ENCODE data around the gene UVRAG. TPM values are rescaled to one million over a fixed set of nuclear protein-coding genes. Genes with fewer than 3 reads are reported as not detected.

The UVRAG gene
- polyA plus RNA-seq, 1 donor (not counting 4 experiments of a cell fraction or from before 2014, with no cell fraction given): 11.9 TPM

DNA sequence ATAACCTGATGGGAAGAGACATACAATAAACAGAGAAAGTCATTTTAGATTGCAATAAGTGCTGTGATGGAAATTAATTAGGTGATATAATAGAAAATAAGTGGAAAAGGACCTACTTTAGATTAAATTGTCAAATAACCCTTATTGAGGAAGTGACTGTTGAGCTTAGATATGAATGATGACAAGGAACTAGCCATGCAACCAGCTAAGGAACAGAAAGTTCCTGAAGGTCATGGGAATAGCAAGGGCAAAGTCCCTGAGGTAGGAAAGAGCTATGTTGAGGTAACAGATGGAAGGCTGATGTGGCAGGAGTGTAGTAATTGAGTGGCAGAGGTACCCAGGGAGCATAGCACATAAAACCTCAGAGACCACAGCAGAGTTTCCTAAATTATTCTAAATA is 256.1 kb downstream of the UVRAG start:
- Histone ChIP-seq H3K27me3 (ENCODE audit: control insufficient read depth, extremely low read depth, insufficient read depth, low read length) (no peaks in the 10 kb centered on the region), H3K9ac (ENCODE audit: control insufficient read depth, extremely low read depth, insufficient read depth, low read length) (no peak overlapping the region), H2AFZ (ENCODE audit: control insufficient read depth, low read length) (no peak overlapping the region), H3K79me2 (ENCODE audit: control insufficient read depth, insufficient read depth, low read length) (no peaks in the 10 kb centered on the region), H4K20me1 (ENCODE audit: control insufficient read depth, extremely low read depth, insufficient read depth, low read length) (no peaks in the 10 kb centered on the region), H3K9me3 (ENCODE audit: control insufficient read depth, low read depth, low read length) (no peaks in the 10 kb centered on the region), H3K36me3 (ENCODE audit: control insufficient read depth in 2 of 2, extremely low read depth in 1 of 2, insufficient read depth in 2 of 2, low read length in 2 of 2) (peaks cover 0 to 9% of the 10 kb centered on the region in 2 experiments), H3K4me3 (ENCODE audit: control insufficient read depth in 2 of 3, extremely low read depth in 1 of 3, insufficient read depth in 2 of 3, low read depth in 1 of 3, low read length in 3 of 3) (no peak overlapping the region), H3K27ac (ENCODE audit: control insufficient read depth, insufficient read depth, low read length) (no peak overlapping the region), H3K4me1 (ENCODE audit: control insufficient read depth, extremely low read depth, insufficient read depth, low read length) (no peaks in the 10 kb centered on the region), H3K4me2 (ENCODE audit: control insufficient read depth, extremely low read depth, insufficient read depth, low read depth, low read length) (no peak overlapping the region), H3K9me1 (ENCODE audit: control insufficient read depth, extremely low read depth, insufficient read depth, low read length) (no peaks in the 10 kb centered on the region)
- FAIRE-seq (no peak), DNase-seq (ENCODE audit: low read depth, low spot score) (no peak)
- dilution Hi-C loops (cut with MboI; ENCODE audit: extremely low pct_ligation_motif_present, low sequenced_read_pairs): no loop called here
- TF ChIP-seq EZH2 (IDR thresholded peaks at IDR 0.05; ENCODE audit: low read length): no peak

DNA sequence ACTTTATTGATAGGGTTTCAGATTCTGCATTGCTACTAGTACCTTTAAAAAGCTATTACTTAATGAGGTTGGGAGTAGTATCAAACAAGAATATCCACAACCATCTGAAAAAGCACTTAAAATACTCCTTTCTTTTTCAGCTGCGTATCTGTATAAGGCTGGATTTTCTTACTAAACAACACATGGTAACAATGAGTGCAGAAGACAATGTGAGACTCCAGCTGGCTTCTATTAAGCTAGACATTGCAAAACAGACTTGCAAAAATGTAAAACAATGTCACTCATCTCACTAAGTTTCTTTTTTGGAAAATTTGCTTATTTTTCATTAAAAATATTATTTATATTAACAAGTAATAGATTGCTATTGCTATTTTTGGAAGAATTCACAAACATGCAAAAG is 258.7 kb downstream of the UVRAG start:
- Histone ChIP-seq H3K36me3 (ENCODE audit: control insufficient read depth in 2 of 2, extremely low read depth in 1 of 2, insufficient read depth in 2 of 2, low read length in 2 of 2) (no peaks in the 10 kb centered on the region), H3K4me1 (ENCODE audit: control insufficient read depth, extremely low read depth, insufficient read depth, low read length) (no peaks in the 10 kb centered on the region), H2AFZ (ENCODE audit: control insufficient read depth, low read length) (no peak overlapping the region), H3K4me2 (ENCODE audit: control insufficient read depth, extremely low read depth, insufficient read depth, low read depth, low read length) (no peak overlapping the region), H3K4me3 (ENCODE audit: control insufficient read depth in 2 of 3, extremely low read depth in 1 of 3, insufficient read depth in 2 of 3, low read depth in 1 of 3, low read length in 3 of 3) (no peak overlapping the region), H3K9ac (ENCODE audit: control insufficient read depth, extremely low read depth, insufficient read depth, low read length) (no peak overlapping the region), H3K79me2 (ENCODE audit: control insufficient read depth, insufficient read depth, low read length) (no peaks in the 10 kb centered on the region), H3K27ac (ENCODE audit: control insufficient read depth, insufficient read depth, low read length) (no peak overlapping the region), H3K9me3 (ENCODE audit: control insufficient read depth, low read depth, low read length) (no peaks in the 10 kb centered on the region), H3K9me1 (ENCODE audit: control insufficient read depth, extremely low read depth, insufficient read depth, low read length) (no peaks in the 10 kb centered on the region), H3K27me3 (ENCODE audit: control insufficient read depth, extremely low read depth, insufficient read depth, low read length) (no peaks in the 10 kb centered on the region), H4K20me1 (ENCODE audit: control insufficient read depth, extremely low read depth, insufficient read depth, low read length) (no peaks in the 10 kb centered on the region)
- TF ChIP-seq, protein P1, sequence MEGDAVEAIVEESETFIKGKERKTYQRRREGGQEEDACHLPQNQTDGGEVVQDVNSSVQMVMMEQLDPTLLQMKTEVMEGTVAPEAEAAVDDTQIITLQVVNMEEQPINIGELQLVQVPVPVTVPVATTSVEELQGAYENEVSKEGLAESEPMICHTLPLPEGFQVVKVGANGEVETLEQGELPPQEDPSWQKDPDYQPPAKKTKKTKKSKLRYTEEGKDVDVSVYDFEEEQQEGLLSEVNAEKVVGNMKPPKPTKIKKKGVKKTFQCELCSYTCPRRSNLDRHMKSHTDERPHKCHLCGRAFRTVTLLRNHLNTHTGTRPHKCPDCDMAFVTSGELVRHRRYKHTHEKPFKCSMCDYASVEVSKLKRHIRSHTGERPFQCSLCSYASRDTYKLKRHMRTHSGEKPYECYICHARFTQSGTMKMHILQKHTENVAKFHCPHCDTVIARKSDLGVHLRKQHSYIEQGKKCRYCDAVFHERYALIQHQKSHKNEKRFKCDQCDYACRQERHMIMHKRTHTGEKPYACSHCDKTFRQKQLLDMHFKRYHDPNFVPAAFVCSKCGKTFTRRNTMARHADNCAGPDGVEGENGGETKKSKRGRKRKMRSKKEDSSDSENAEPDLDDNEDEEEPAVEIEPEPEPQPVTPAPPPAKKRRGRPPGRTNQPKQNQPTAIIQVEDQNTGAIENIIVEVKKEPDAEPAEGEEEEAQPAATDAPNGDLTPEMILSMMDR (optimal IDR thresholded peaks at IDR 0.05 in 1 of 3, IDR thresholded peaks at IDR 0.05 in 1 of 3, conservative IDR thresholded peaks at IDR 0.05 in 1 of 3; ENCODE audit: extremely low read depth in 1 of 3, insufficient read depth in 2 of 3, low read length in 3 of 3): no peak
- no peak for TF ChIP-seq EZH2 (IDR thresholded peaks at IDR 0.05; ENCODE audit: low read length)
- DNase-seq (ENCODE audit: low read depth, low spot score): no peak
- FAIRE-seq: no peak
- dilution Hi-C loops (cut with MboI; ENCODE audit: extremely low pct_ligation_motif_present, low sequenced_read_pairs): no loop called here
